Superior temporal gyrus (tissue), 1 donor: ENCODE results near the gene NUP210L.
"Not testable (repeated sequence)": the region's sequence is repeated elsewhere in the genome, so short reads cannot be mapped to it uniquely, and the experiment has no call there.

ENCODE experiments used
- DNase-seq: peaks from one replicate; pipeline ENCODE4 v3.0.0-alpha.2; 2016; ENCODE audit errors: extremely low spot score

Gene NUP210L

DNA sequence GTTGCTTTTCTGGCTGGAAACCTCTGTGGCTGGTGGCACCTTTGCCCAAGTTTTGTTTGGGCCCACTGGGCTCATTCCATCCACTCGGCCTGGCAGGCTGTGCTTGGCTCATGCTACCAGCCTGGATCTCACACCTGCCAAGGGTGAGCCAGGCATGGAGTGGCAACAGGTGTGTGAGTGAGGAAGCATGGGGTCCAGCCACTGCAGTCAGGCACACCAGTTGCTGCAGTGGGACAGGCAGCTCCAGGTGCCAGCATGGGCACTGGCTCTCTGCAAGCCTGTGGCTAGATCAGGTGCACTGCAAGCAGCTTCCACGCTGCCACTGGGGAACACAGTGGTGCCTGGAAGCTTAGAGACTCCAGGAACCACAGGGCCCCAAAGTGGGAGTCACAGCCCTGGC lies 57.0 kb downstream of the NUP210L start:
- no peak for DNase-seq

DNA sequence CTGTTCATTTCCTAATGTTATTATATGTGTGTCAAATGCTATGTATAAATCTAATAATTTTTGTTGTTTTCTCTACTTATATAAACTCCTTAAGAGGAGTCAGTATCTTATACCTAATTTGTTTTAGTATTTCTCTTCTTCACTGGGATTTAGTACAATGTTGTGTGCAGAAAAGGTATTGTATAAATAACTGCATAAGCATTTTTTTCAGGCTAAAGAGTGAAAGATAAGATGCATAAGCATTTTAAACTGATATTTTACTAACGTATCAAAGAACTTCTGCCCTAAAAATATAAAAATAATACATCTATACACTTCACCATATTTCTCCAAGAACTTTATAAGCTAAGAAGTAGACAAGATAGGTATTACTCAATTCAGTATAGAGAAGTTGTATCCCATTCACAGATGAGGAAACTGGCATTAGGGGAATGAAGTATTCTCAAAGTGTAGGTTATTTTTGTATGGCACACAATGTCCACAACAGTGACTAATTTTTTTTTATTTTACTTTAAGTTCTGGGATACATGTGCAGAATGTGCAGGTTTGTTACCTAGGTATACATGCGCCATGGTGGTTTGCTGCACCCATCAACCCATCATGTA lies 59.3 kb downstream of the NUP210L start:
- no peak for DNase-seq

DNA sequence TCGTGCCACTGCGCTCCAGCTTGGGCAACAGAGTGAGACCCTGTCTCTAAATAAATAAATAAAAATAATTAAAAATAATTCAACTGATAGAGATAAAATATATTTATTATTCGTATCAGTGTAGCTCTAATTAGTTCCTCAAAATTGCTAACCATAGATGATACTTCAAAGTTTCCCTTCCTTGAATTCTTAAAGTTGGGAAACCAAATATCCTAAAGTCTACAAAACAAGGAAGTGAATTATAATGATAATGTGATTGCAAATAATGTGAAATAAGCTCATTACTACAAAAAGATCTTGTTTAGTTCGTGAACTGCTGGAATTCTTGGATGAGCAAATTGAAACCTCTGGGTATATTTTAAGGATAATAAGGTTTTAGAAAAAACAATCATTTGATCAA lies 60.5 kb downstream of the NUP210L start:
- DNase-seq, result no peak

GRCh38 chr1:154093699-154094098 lies 61.2 kb downstream of the NUP210L start:
- DNase-seq, result no peak

GRCh38 chr1:154091706-154092105 lies 63.2 kb downstream of the NUP210L start:
- no peak for DNase-seq

DNA sequence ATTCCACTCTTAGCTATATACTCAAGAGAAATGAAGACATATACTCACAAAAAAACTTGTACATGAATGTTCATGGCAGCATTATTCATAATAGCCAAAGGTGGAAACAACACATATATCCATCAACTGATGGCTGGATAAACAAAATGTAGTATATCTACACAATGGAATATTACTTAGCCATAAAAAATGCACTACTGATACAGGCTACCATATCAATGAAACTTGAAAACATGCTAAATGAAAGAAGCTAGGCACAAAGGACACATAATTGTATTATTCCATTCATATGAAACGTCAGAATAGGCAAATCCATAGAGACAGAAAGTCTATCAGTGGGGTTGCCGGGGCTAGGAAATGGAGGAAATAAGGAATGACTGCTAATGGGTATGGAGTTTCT lies 67.3 kb downstream of the NUP210L start:
- no peak for DNase-seq

DNA sequence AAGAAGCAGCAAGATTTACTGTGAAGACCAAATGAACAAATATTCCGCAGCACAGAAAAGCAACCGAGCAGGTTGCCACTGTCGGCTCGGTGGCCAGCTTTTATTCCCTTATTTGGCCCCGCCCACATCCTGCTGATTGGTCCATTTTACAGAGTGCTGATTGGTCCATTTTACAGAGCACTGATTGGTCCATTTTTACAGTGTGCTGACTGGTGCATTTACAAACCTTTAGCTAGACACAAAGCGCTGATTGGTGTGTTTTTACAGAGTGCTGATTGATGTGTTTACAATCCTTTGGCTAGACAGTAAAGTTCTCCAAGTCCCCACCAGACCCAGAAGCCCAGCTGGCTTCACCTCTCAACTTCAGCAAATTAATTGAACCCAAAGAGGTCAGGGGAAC lies 71.8 kb downstream of the NUP210L start:
- DNase-seq, result not testable (repeated sequence)

DNA sequence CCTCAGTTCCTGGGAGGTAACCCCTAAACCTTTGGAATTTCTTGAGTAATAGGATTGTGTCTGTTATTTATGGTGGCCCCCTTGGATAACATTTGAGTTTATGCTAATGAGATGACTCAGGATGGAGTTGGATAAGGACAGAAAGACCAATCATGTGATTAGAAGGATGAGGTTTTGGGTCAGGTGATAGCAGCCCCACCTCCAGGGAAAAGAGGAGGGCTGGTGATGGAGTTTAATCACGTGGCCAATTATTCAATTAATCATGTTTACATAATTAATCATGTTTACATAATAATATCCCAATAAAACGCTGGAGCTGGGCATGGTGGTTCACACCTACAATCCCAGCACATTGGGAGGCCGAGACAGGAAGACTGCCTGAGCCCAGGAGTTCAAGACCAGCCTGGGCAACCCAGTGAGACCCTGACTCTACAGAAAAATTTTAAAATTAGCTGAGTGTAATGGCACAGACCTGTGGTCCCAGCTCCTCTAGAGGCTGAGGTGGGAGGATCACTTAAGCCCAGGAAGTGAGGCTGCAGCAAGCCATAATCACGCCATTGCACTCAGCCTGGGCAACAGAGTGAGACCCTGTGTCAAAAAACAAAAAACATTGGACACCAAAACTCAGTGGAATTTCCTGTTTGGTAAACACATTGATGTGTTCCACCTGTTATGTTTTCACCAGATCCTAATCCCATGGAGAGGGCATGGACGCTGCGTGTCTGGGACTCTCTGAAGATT lies 73.3 kb downstream of the NUP210L start:
- no peak for DNase-seq

GRCh38 chr1:154076413-154076812 lies 78.5 kb downstream of the NUP210L start:
- no peak for DNase-seq

DNA sequence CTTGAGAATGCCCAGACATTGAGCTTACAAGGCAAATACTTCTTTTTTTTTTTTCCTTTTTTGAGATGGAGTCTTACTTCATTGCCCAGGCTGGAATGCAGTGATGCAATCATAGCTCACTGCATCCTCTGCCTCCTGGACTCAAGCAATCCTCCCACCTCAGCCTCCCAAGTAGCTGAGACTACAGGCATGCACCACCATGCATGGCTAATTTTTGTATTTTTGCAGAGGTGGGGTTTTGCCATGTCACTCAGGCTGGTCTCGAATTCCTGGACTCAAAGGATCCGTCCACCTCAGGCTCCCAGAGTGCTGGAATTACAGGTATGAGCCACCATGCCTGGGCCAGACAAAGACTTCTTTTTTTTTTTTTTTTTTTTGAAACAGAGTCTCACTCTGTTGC lies 79.1 kb downstream of the NUP210L start:
- DNase-seq, result no peak

GRCh38 chr1:154062309-154062708 lies 92.6 kb downstream of the NUP210L start:
- DNase-seq, result no peak

GRCh38 chr1:154047436-154047835 lies 107.4 kb downstream of the NUP210L start:
- DNase-seq, result not testable (repeated sequence)

DNA sequence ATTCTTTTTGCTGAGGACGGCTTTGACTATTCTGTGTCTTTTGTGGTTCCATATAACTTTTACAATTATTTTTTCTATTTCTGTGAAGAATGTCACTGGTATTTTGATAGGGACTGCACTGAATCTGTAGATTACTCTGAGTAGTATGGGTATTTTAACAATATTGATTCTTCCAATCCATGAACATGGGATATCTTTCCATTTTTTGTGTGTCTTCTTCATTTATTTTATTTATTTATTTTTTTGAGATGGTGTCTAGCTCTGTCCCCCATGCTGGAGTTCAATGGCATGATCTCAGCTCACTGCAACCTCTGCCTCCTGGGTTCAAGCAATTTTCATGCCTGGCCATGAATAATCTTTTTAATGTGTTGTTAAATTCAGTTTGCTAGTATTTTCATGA lies 121.2 kb downstream of the NUP210L start:
- DNase-seq, result not testable (repeated sequence)

GRCh38 chr1:154019940-154020339 lies 134.9 kb downstream of the NUP210L start:
- no peak for DNase-seq

- DNase-seq, result no peak
These were observed 135.6 kb downstream of the NUP210L start for GRCh38 chr1:154019269-154019668.

GRCh38 chr1:154014154-154014907 lies 140.5 kb downstream of the NUP210L start:
- no peak for DNase-seq

DNA sequence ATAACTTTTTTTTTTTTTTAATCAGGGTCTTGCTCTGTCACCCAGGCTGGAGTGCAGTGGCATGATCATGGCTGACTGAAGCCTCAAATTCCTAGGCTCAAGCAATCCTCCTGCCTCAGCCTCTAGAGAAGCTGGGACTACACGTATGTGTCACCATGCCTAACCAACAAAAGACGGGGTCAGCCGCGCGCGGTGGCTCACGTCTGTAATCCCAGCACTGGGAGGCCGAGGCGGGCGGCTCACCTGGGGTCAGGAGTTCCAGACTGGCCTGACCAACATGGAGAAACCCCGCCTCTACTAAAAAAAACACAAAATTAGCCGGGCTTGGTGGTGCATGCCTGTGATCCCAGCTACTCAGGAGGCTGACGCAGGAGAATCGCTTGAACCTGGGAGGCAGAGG lies 142.3 kb downstream of the NUP210L start:
- not testable (repeated sequence) for DNase-seq

DNA sequence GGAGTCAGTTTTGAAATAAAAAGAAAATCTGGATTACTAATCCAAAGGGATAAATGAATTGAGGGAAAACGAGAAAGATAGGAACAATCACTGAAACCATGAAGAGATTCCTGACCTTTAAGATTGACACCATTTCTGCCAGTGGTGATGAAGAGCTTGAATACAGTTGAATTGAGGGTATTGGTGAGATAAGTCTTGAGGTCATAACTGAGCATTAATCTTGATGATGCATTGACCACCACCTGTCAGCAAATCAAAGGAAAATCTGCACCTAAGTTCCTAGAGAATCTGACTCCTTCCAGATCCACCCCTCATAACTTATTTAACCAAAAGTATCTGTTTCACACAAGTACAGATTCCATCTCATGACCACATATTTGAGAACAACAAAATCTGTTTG lies 142.7 kb downstream of the NUP210L start:
- no peak for DNase-seq

GRCh38 chr1:154006136-154006535 lies 148.7 kb downstream of the NUP210L start:
- DNase-seq, result no peak

GRCh38 chr1:154000420-154000819 lies 154.5 kb downstream of the NUP210L start:
- no peak for DNase-seq

GRCh38 chr1:153996882-153997281 lies 158.0 kb downstream of the NUP210L start:
- DNase-seq, result not testable (repeated sequence)

DNA sequence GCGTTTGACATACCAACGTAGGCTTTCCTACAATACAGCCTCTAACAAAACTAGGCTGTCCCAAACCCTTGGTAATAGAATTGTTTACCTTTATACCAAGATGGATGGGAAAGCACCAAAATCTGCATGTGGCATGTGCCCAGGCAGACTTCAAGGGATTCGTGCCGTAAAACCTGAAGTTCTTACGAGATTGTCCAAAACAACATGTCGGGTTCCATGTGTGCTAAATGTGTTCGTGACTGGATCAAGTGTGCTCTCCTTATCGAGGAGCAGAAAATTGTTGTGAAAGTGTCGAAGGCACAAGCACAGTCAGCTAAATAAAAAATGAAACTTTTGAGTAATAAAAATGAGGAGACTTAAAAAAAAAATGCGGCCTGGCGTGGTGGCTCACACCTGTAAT lies 159.2 kb downstream of the NUP210L start:
- DNase-seq, result no peak

DNA sequence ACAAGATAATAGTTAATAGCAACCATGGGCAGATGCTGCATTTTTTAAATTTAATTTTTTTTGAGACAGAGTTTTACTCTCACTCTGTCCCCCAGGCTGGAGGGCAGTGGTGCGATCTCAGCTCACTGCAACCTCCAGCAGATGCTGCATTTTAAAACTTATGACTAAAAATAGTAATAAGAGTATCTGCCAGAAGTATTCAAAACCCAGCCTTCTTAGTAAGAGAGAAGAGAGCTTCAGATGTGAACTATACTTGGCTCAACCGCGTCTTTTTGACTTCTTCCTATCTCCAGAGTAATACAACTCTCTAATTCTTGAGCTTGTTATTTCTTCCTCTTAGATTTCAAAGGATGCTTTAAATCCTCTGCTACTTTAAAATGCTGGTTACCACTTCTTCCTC lies 159.7 kb downstream of the NUP210L start:
- no peak for DNase-seq
